NCI-H2227 treated with DMSO at 0.1 percent for 48 hours (cell line): Measurements from ENCODE around the gene ATG2A.

Source experiments
- DNase-seq: peaks from one replicate; lab custom pipeline; 2025; lab: John Stamatoyannopoulos, UW

The ATG2A gene

DNA sequence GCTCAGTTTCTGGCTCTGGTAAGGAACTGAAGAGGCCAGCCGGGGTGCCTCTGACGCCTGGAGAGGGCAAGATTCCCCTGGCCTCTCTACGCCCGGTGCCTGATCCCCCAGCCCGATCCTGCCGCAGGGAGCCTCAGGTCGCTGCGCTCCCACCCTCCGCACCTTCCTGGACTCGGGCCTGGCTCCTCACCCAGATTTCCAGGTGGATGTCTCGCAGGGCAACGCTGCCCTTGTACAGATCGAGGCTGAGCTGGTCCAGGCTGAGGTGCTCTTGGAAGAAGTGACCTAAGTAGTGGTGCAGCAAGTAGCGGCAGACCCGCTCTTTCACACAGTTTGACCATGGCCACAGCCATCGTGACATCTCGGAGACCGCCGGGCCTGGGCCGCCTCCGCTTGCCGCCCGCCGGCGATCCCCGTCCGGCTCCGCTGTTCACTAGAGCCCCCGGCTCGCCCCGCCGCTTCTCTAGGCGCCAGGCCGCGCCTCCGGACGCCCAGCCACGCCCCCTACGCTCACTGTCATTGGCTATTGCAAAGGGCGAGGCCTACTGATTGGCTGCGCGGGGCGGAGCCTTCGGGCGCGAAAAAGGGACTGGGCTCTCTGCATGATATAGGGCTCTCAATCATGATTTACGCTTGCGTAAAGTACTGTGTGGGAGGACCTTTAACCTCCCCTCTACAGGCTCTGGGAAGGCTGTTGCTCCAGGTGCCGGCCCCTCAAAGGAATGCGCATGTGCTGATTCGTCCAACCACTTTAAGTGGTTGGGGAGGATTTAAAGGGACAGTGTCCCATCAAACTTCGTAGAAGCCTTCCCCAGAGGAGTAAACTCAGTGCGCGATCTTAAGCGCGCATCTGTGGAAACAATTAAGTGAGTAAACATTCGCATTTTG, at the start of gene ATG2A:
Gene ATG2A (minus strand): TSS at position 435 of the 888 bp plus-strand sequence. CDS start 74 bp downstream, at position 361.
- peak; percentile 99 for DNase-seq

DNA sequence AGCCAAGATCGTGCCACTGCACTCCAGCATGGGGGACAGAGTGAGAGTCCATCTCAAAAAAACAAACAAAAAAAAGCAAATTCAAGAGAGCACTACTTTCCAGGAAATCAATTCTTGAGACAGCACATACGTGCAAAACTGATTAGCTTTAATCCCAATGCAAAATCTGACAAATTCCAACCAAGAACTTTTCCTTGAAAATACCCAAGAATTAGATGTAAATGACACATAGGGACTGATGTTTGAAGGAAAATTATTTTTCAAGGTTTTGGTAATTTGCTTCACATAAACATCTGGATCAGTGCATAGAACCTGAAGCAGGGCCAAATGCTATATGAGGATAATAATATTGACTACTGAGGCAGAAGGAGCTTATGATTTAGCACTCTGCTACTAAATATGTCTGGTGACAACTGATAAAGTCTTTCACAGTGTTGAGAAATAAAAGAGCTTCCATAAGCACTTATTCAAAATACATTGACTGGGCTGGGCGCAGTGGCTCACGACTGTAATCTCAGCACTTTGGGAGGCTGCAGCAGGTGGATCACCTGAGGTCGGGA, 46.1 kb upstream of the ATG2A start:
- no peak for DNase-seq

DNA sequence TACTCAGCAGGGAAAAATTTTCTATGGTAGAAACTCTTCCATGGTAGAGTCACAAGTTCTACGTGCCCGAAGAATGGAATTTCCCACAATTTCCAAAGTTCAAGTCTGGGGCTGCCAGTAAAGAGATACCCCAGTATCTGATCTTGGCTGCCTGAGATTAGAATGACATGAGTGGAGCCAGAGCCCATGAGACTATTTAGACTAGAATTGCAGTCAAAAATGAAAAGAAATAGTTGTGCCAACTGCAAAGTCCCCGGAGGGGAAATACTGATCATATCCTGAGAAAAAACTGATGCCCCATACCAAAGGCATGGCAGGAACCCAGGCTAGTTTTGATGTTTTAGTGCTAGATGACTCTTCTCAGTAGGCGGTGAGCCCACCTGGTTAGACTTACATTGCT, 43.7 kb upstream of the ATG2A start:
- DNase-seq: no peak

DNA sequence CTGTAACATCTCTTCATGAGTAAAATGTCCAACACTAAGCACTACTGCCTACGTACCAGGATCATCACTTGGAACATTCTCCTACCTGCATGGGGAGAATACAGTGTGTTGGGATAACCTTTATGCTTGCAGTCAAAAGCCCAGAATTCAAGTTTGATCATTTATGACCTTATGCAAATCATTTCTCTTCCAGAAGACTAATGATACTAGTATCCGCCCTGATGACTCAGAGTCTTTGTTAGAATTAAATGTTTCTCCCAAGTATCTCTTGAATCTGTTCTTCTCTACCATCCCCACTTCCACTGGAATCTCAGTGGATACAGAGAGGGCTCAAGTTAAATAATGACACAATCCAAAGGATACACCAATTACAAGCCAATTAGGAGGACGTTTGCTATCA, 42.5 kb upstream of the ATG2A start:
- DNase-seq: no peak

DNA sequence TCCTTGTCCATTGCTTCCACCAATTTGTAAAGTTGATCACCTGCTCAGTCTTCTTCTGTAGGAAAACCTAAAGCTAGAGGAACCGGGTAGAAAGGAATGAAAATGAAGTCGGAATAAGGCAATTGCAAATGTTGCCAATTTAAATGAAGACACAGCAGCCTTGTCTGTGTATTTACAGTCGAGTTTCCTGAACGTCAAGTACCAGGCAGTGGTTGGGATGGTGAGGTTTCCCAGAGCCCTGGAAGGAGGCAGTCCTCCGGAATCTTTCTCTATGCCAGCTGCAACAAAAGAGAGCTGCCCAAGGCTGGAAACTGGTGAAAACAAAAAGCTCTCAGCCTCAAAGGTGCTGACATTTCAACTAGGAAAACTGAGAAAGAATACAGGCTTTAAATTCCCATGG, 37.2 kb upstream of the ATG2A start:
- no peak for DNase-seq

DNA sequence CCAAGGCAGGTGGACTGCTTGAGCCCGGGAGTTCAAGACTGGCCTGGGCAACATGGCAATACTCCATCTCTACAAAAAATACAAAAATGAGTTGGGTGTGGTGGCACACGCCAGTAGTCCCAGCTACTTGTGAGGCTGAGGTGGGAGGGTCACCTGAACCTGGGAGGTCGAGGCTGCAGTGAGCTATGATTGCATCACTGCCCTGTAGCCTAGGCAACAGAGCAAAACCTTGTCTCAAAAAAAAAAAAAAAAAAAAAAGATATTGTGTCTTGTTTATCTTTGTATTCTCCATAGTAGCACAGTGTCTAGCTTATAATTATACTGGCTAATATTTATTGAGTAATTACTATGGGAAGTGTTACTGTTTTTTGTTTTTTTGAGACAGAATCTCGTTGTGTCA, 34.5 kb upstream of the ATG2A start:
- no peak for DNase-seq

DNA sequence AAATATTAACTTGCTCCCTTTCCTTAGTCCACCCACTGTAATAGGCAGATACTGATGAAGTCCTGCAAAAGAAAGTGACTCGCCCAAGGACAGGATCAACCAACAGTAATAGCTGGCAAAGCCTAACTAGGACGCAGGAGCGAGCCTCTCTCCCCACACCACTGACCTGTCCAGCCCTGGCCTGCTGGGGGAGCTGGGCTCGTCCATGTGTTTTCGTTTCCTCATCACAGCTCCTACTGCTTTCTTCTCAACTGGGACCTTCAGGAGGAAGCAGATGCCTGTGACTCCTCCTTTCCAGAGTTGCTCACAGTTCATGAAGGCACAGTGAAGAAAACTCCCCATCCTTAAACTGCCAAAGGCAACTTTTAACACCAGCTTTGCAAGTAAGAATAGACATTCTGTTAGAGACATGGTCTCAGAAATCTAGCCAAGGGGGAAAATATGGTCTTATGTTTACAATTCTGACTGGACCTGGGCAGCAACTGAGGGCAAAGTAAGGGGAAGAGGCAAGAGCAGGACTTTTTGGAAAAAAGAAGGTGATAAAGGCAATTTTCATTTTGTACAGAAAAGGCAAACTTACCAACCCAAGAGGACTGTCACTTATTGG, 30.3 kb upstream of the ATG2A start:
- no peak for DNase-seq

DNA sequence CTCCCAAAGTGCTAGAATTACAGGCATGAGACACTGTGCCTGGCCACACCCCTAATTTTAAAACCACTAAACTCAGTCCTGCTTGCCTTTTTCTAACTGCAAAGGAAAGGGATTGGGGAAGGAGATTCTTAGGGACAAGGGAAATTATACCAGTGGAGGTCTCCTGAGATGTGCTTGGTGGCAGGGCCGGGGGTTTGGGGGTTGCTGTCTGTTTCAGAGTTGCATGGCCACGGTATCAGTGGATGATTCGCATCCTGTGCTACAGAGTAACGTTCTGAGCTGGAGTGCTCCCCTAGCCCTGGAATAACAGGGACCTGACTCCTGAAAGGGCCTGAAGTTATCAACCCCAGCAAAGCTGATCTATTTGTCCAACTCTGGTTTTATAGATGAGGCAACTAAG, 19.5 kb upstream of the ATG2A start:
- DNase-seq: no peak

DNA sequence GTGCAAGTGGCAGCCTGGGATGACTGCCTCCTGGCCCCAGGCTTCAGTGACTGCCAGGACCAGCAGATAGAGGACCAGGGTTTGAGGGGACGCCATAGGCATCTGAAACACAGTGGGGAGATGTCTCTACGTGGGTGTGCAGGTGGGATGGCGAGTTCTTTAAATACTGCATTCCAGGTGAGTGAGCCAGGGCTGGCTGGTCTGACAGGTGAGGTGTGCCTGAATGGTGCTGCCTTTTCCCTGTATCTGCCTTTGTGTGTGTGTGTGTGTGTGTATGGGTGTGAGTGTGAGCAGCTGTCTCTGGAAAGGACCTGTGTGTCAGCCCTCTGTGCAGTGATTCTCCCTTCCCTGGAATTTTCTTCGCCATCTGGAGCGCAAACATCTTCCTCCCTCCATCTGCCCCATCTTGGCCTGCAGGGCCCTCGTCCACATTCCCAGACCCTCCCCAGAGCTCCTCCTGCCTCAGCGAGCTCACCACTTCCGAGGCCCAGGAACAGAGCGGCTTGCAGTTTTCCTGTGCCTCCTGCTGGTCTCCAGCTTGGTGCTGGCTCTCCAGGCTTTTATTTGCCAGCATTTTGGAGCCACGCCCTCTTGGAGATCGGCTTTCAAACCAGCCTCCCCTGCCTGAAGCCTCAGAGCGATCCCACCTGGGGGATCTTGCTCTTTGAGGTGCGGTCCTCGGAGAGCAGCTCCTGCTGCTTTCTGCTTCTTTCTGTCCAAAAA, 18.5 kb upstream of the ATG2A start, which contains the start of gene GPHA2:
Gene GPHA2 (minus strand): TSS at position 535 of the 723 bp plus-strand sequence. CDS start 433 bp downstream, at position 102.
- DNase-seq: no peak

DNA sequence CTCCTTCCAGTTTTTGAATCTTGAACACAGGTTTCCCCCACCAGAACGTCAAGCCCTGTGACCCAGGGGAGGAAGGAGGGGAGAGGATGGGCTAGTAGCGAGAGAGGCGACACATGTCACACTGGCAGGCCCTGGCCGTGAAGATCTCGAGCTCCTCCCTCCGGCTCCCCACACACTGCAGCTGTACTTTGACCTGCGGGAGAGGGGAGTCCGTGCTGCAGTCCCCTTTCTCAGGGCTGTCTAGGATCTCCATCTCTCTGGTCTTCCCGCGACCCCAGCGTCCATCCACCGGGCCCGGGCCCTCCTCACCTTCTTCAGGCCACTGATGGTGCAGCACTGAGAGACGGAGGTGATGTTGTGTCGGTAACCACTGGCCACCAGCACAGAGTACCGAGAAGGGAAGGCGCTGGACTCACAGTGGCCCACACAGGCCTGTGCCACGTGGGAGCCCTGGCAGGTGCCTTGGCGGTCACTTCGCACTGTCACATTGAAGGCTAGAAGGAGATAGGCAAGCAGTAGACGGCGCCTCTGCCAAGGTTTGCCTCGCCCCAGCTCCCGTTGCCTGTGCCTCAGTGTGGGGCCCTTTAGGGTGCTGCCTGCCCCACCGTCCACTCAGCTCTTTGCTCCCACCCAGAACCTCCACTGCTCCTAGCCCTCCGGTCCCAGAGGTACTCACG, 17.8 kb upstream of the ATG2A start:
- DNase-seq: no peak

DNA sequence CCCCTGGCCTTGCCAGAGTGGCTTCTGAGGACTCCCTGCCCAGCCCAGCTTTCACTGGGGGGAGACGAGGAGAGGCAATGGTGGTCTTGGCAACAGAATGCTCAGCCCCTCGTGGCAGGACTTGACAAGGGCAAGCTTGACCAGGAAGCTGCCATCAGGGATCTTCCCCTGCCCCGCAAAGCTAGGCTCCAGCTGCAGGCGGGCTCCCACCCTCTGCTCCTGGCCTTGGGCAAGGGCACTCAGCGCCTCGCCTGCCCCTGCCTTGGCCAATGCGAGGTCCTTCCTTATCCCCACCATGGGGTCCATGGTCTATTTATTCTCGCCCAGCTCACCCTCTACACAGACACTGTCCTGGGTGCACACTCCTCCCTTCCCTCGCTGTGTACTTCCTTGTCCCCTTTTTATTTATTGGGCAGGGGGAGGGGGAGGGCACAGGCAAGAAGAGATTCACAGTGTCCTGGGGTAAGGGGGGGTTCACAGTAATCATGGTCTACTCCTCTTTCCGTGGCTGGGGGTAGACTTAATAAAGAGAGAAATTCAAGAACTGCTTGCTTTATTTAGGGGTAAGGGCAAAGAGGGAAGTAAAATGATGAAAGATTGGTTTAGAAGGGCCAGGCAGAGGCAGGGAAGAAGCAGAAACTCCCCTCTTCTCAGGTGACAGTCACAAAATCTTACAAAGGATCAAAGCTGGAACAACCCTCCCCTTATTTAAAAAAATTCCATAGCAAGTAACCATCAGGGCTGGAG, 17.1 kb upstream of the ATG2A start:
- DNase-seq: no peak

DNA sequence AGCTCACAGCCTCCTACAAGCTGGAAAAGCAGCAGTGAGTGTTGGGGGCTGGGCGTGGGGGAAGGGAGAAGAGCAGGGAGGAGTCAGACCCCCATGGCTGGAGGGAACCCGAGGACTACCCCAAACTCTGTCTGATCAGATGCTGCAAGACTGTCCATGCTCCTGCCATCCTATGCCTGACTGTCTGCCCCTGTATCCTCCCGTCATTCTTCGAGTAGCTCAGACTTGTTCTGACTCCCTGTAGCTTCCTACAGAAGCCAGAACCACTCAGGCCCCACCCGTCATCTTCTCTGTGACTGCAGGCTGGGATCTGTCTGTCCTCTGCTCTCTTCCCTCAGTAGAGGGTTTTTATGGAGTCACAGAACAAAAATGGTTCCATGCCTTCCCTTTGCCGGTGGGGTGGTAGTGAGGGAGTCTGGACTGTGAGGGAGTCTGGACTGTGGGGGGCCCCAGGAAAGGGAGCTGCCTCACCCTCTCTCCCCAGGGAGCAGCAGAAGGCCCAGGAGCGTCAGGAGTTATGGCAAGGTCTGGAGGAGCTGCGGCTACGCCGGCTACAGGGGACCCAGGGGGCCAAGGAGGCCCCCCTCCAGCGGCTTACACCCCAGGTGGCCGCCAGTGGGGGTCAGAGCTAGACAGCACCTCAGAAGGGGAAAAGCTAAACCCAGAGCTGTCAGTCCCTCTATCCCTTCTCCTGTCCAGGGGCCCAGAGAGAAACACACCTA, 16.4 kb upstream of the ATG2A start:
- no peak for DNase-seq

DNA sequence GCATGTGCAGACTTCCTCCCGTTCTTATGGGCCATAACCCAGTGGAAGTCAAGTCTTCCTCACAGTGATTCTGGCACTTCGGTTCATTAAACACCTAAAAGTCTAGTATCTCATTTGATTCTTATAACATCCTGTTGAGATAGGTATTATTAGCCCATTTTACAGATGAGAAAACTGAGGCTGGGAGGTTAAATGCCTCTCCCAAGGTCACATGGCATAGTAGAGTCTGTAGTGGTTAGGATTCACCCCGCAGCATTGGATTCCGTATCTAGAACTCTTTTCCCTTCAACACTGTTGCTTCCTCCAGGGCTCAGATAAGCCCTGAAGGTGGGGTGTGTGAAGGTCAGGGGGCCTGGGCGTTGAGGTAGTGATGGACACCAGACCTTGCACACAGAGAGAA, 15.3 kb upstream of the ATG2A start:
- DNase-seq: no peak

DNA sequence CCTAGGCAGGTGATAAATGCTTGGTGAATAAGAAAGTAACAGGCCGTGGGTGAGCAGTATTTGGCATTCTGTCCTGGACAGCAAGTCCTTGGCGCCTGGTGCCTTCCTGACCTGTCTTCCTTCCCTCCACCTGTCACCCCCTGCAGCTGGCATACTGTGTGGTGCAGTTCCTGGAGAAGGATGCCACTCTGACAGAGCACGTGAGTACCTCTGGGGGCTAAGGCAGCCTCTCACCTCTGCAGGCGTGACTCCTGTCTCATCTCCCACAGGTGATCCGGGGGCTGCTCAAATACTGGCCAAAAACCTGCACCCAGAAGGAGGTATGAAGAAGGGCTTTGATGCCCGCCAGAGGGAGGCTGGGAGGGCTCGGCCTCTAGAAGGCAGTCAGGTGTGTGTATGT, 14.3 kb upstream of the ATG2A start:
- no peak for DNase-seq

DNA sequence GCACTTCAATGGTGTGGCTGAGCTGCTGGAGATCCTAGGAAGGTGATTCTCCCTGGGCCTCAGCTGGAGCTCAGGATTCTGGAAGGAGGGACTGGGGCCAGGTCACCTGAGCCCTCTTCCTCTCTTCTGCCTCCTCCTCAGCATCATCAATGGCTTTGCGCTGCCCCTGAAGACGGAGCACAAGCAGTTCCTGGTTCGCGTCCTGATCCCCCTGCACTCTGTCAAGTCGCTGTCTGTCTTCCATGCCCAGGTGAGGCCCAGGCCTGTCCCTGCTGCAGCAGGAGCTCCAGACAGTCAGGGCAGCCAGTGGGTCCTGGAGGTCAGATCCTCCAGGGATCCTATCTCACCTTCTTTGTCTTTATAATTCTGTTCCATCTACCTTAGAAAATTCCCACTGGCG, 13.3 kb upstream of the ATG2A start:
- DNase-seq: no peak

DNA sequence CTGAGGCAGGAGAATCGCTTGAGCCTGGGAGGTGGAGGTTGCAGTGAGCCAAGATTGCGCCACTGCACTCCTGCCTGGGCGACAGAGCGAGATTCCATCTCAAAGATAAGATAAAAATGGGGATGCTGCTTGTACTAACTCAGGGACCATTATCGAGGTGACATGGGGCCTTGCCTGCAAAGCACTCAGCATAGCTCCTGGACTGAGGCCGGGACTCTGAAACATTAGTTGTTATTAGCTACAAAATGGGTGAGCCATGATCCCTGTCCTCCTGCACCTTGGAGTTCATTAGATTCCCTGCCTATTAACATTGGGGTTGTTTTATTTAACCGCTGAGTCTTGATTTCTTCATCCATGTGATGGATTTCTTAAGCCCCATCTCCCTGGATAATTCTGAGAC, 12.6 kb upstream of the ATG2A start:
- no peak for DNase-seq

DNA sequence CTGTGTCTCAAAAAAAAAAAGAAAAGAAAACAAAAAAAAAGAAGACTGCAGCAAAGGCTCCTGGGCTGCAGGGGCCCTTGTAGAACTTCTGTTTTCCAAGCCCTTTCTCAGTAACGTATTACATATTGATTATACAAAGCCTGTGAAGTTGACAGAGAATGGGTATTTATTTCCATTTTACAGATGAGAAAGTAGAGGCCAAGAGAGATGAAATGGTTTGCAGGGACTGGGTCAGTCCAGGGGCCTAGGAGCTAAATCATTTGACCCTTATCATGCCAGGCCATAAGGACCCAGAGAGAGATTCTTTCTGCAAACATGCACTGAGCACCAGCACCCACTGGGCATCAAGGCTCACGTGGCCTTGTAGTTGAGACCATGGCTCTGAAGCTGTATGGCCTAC, 11.9 kb upstream of the ATG2A start:
- DNase-seq: no peak

DNA sequence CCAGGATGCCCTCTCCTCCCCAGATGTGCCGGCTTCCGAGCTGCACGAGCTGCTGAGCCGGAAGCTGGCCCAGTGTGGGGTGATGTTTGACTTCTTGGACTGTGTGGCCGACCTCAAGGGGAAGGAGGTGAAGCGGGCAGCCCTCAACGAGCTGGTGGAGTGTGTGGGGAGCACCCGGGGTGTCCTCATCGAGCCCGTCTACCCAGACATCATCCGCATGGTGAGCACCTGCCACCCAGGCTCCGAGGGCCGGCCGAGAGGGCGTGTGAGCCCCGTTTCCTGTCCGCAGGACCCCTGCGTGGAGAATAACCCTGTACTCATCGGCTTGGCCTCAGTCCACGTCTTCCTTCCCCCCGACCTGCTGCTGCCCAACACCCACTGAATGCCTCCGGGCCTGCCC, 9.7 kb upstream of the ATG2A start:
- DNase-seq: no peak

DNA sequence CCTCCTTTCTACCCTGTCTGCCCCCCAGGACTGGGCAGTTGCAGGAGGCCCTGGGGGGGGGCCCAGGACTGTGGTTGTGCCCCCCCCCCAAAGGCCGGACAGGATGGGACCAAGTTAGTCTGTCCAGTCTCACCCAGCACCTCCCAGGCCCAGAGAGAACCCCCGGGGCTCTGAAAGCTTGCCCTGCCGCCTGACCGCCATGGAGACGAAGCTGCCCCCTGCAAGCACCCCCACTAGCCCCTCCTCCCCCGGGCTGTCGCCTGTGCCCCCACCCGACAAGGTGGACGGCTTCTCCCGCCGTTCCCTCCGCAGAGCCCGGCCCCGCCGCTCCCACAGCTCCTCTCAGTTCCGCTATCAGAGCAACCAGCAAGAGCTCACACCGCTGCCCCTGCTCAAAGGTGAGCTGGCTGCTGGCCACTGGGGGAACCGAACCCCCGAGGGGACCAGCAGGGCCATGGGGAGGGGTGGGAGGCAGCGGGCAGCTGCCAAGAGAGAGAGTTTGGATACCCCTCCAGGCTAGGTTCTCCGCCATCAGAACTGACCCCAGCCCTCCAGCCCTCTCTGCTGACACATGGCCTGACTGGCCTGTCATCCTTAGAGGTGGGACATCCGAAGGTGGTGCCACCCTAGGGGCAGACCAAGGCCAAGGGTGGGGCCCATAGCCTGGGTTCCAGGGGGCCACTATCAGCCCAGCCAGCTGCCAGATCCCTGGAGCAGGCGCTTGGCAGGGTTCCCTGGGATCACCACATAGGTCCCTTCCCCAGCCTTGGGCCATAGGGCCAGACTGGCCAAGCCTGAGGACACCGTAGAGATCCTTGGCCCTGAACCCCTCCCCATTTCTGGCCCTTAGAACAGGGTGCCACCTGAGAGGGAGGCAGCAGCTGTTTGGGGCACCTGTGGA, 8.8 kb upstream of the ATG2A start:
- DNase-seq: no peak

DNA sequence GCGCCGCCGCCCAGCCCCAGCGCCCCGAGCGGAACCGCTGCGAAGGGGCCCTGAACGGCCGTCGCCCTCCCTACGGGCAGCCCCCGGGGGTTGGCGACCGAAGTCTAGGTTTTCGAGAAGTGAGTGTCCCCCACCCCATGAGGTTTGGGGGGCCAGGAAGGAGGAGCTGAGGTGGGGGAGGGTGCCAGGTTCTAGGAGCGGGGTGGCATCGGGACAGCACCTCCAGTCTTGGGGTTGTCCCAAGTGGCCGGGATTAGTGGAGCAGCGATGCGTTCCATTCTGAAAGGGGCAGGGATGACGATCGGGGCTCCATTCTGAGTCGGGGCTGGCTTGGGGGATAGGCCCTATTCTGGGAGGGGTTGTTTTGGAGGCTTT, 7.9 kb upstream of the ATG2A start:
- no peak for DNase-seq
